Astrocyte (in vitro differentiated cells and primary cell): ENCODE results near the gene REPIN1. TPM values are rescaled to one million over a fixed set of nuclear protein-coding genes. Genes with fewer than 3 reads are reported as not detected.

Source experiments
- DNase-seq: peaks from one replicate; pipeline ENCODE4 v3.0.0-alpha.2; 2010; ENCODE audit warnings: low read depth
- FAIRE-seq: peaks from 2 replicates; lab custom pipeline; 2011; peaks lifted over from hg19 to GRCh38; lab: Jason Lieb, UNC
- H2AFZ ChIP-seq: 2 replicates; pipeline ENCODE4 v1.6.0; 2012; ENCODE audit warnings: low read depth, low read length, inconsistent platforms
- H3K27ac ChIP-seq: 2 replicates; pipeline ENCODE4 v1.5.1; 2011; ENCODE audit warnings: low read depth, low read length, inconsistent platforms
- H3K27me3 ChIP-seq: 2 replicates; pipeline ENCODE4 v1.6.0; 2011; ENCODE audit warnings: low read length, inconsistent platforms; ENCODE audit not compliant: insufficient read depth
- H3K36me3 ChIP-seq: 2 replicates; pipeline ENCODE4 v1.5.1; 2011; ENCODE audit warnings: low read length, inconsistent platforms; ENCODE audit not compliant: insufficient read depth
- H3K4me1 ChIP-seq: 2 replicates; pipeline ENCODE4 v1.5.1; 2011; ENCODE audit warnings: low read length, inconsistent platforms; ENCODE audit not compliant: insufficient read depth
- H3K4me2 ChIP-seq: 2 replicates; pipeline ENCODE4 v1.6.0; 2012; ENCODE audit warnings: low read length, inconsistent platforms
- H3K4me3 ChIP-seq: 2 replicates; pipeline ENCODE4 v1.5.1; 2011; ENCODE audit warnings: low read depth, mild to moderate bottlenecking, low read length, inconsistent platforms; ENCODE audit not compliant: insufficient read depth
- H3K79me2 ChIP-seq: 2 replicates; pipeline ENCODE4 v1.6.0; 2012; ENCODE audit warnings: mild to moderate bottlenecking, low read length, inconsistent platforms; ENCODE audit not compliant: insufficient read depth
- H3K9ac ChIP-seq: 2 replicates; pipeline ENCODE4 v1.6.0; 2012; ENCODE audit warnings: mild to moderate bottlenecking, low read length, inconsistent platforms
- H3K9me3 ChIP-seq: 2 replicates; pipeline ENCODE4 v1.5.1; 2012; ENCODE audit warnings: low read depth, mild to moderate bottlenecking, low read length, inconsistent platforms; ENCODE audit not compliant: insufficient read depth
- H4K20me1 ChIP-seq: 2 replicates; pipeline ENCODE4 v1.6.0; 2012; ENCODE audit warnings: low read length, inconsistent platforms; ENCODE audit not compliant: insufficient read depth
- H3K27ac Mint-ChIP-seq: one replicate; pipeline ENCODE4 v1.8.0; 2021; ENCODE audit warnings: mild to moderate bottlenecking, mixed read lengths; ENCODE audit not compliant: unreplicated experiment
- H3K27me3 Mint-ChIP-seq: one replicate; pipeline ENCODE4 v1.8.0; 2021; ENCODE audit warnings: low read depth, mixed read lengths; ENCODE audit not compliant: unreplicated experiment
- H3K36me3 Mint-ChIP-seq: one replicate; pipeline ENCODE4 v1.8.0; 2021; ENCODE audit warnings: low read depth, mixed read lengths; ENCODE audit not compliant: unreplicated experiment
- H3K4me1 Mint-ChIP-seq: one replicate; pipeline ENCODE4 v1.8.0; 2021; ENCODE audit warnings: low read depth, mixed read lengths; ENCODE audit not compliant: unreplicated experiment
- H3K4me3 Mint-ChIP-seq: one replicate; pipeline ENCODE4 v1.8.0; 2021; ENCODE audit warnings: mild to moderate bottlenecking, moderate library complexity, mixed read lengths; ENCODE audit not compliant: unreplicated experiment
- H3K9me3 Mint-ChIP-seq: one replicate; pipeline ENCODE4 v1.8.0; 2021; ENCODE audit warnings: mild to moderate bottlenecking, mixed read lengths; ENCODE audit not compliant: unreplicated experiment
- CTCF ChIP-seq: IDR thresholded peaks from 2 replicates; pipeline ENCODE4 v1.5.1; 2011; ENCODE audit warnings: low read depth, mild to moderate bottlenecking, inconsistent platforms, low read length, moderate library complexity; ENCODE audit not compliant: insufficient read depth
- EZH2 ChIP-seq: IDR thresholded peaks from 2 replicates; pipeline ENCODE4 v1.6.1; 2012; ENCODE audit warnings: mild to moderate bottlenecking, low read length, inconsistent platforms; ENCODE audit not compliant: insufficient read depth
- total RNA-seq: library from RNA; stranded (reverse); gene quantifications from 2 replicates; pipeline ENCODE4 v1.2.1, GENCODE V29; 2021

Gene REPIN1
- total RNA-seq, 1 donor from 2014 or later = 95.3 TPM

- no peak for TF ChIP-seq EZH2
- TF ChIP-seq CTCF = no peak
- no peak overlapping the region for H3K27ac Mint-ChIP-seq
- FAIRE-seq (no peak), DNase-seq (no peak)
- Histone ChIP-seq H3K9ac (no peak overlapping the region), H3K4me2 (no peak overlapping the region), H3K9me3 (peaks cover 4% of the 10 kb centered on the region), H4K20me1 (peaks cover 7% of the 10 kb centered on the region), H3K27ac (no peak overlapping the region), H2AFZ (no peak overlapping the region), H3K4me3 (no peak overlapping the region), H3K79me2 (no peaks in the 10 kb centered on the region), H3K4me1 (peaks cover 9% of the 10 kb centered on the region), H3K27me3 (peaks cover 20% of the 10 kb centered on the region), H3K36me3 (no peaks in the 10 kb centered on the region)
- peaks cover 18% of the 10 kb centered on the region for H3K9me3 Mint-ChIP-seq
- peaks cover 12% of the 10 kb centered on the region for H3K4me1 Mint-ChIP-seq
- H3K27me3 Mint-ChIP-seq = peaks cover 39% of the 10 kb centered on the region
- H3K36me3 Mint-ChIP-seq = peaks cover 6% of the 10 kb centered on the region
- no peak overlapping the region for H3K4me3 Mint-ChIP-seq
Observed at GRCh38 chr7:150344299-150344698, 24.3 kb upstream of the REPIN1 start.

- Mint-ChIP-seq H3K27me3 (peaks cover 32% of the 10 kb centered on the region), H3K4me3 (no peak overlapping the region), H3K36me3 (peaks cover 6% of the 10 kb centered on the region), H3K4me1 (peaks cover 5% of the 10 kb centered on the region), H3K27ac (no peak overlapping the region), H3K9me3 (peaks cover 18% of the 10 kb centered on the region)
- FAIRE-seq (no peak), DNase-seq (no peak)
- Histone ChIP-seq H3K4me1 (peaks cover 3% of the 10 kb centered on the region), H4K20me1 (peaks cover 1% of the 10 kb centered on the region), H3K27me3 (peaks cover 20% of the 10 kb centered on the region), H3K27ac (no peak overlapping the region), H3K9ac (no peak overlapping the region), H2AFZ (no peak overlapping the region), H3K9me3 (peaks cover 4% of the 10 kb centered on the region), H3K4me2 (no peak overlapping the region), H3K79me2 (no peaks in the 10 kb centered on the region), H3K36me3 (no peaks in the 10 kb centered on the region), H3K4me3 (no peak overlapping the region)
- TF ChIP-seq CTCF = no peak
Observed at GRCh38 chr7:150345012-150345411, 23.6 kb upstream of the REPIN1 start.

GRCh38 chr7:150346922-150347321 lies 21.7 kb upstream of the REPIN1 start:
- no peak overlapping the region for H3K27ac ChIP-seq
- H3K27ac Mint-ChIP-seq = no peak overlapping the region
- H3K27me3 Mint-ChIP-seq = peaks cover 28% of the 10 kb centered on the region
- H2AFZ ChIP-seq = no peak overlapping the region
- H3K9me3 ChIP-seq = peaks cover 4% of the 10 kb centered on the region
- no peak overlapping the region for H3K4me3 Mint-ChIP-seq
- TF ChIP-seq CTCF = no peak
- TF ChIP-seq EZH2 = no peak
- no peaks in the 10 kb centered on the region for H4K20me1 ChIP-seq
- FAIRE-seq (no peak), DNase-seq (no peak)
- H3K4me3 ChIP-seq = no peak overlapping the region
- no peaks in the 10 kb centered on the region for H3K79me2 ChIP-seq
- H3K4me2 ChIP-seq = no peak overlapping the region
- H3K4me1 ChIP-seq = no peaks in the 10 kb centered on the region
- no peaks in the 10 kb centered on the region for H3K36me3 ChIP-seq
- peaks cover 18% of the 10 kb centered on the region for H3K9me3 Mint-ChIP-seq
- H3K4me1 Mint-ChIP-seq = peaks cover under 1% of the 10 kb centered on the region
- peaks cover 23% of the 10 kb centered on the region for H3K27me3 ChIP-seq
- H3K36me3 Mint-ChIP-seq = peaks cover 5% of the 10 kb centered on the region
- H3K9ac ChIP-seq = no peak overlapping the region
